ENCODE data around the gene DOCK8.

The DOCK8 gene

GRCh38 chr9:512555-513272 is 298.0 kb downstream of the DOCK8 start:
- peak; percentile 66 for DNase-seq

All from NCI-H1436 treated with DMSO at 0.1 percent for 48 hours (cell line).